Common myeloid progenitor, CD34-positive (primary cell): ENCODE data around the gene DNAJB11.
A peak's percentile ranks its signal among the peaks of the same experiment; 100 is the strongest.
"Not testable (repeated sequence)": the region's sequence is repeated elsewhere in the genome, so short reads cannot be mapped to it uniquely, and the experiment has no call there.

Experiments used
- CTCF ChIA-PET: fragments of 350-600 bp; sonication (Branson Sonifier 250); formaldehyde crosslinking; loops from one replicate; lab custom pipeline; 2021; ENCODE audit warnings: antibody characterized with exemption; lab: Charles Lee
- POLR2A ChIA-PET: fragments of 350-600 bp; sonication (Branson Sonifier 250); formaldehyde crosslinking; loops from one replicate; lab custom pipeline; 2021; ENCODE audit warnings: antibody characterized with exemption; lab: Charles Lee
- DNase-seq, 3 donors: peaks; one replicate each; pipeline versions ENCODE4 v3.0.0 to v3.0.0-alpha.2; 2013
- H3K27ac ChIP-seq, 2 experiments: 1 replicate in 1 of 2; 2 replicates in 1 of 2; pipeline ENCODE4 v1.7.0; 2013; ENCODE audit warnings: inconsistent platforms in 2 of 2, low read length in 2 of 2, mild to moderate bottlenecking in 2 of 2, low read depth in 1 of 2, moderate library complexity in 1 of 2; ENCODE audit not compliant: severe bottlenecking in 2 of 2, insufficient read depth in 1 of 2, poor library complexity in 1 of 2
- H3K27me3 ChIP-seq, 5 experiments: replicated peaks in 2 of 5; 1 replicate in 3 of 5; 2 replicates in 2 of 5; pipeline versions ENCODE4 v1.6.1 to v1.7.0; 2013; ENCODE audit warnings: low read length in 4 of 5, mild to moderate bottlenecking in 2 of 5, moderate library complexity in 2 of 5, inconsistent platforms in 1 of 5; ENCODE audit not compliant: insufficient read depth in 5 of 5, control insufficient read depth in 4 of 5
- H3K36me3 ChIP-seq, 4 experiments: 1 replicate in 2 of 4; 2 replicates in 2 of 4; pipeline versions ENCODE4 v1.6.1 to v1.7.0; 2013; ENCODE audit warnings: low read length in 3 of 4, control low read depth in 1 of 4, mild to moderate bottlenecking in 1 of 4; ENCODE audit not compliant: control insufficient read depth in 4 of 4, insufficient read depth in 4 of 4
- H3K4me1 ChIP-seq, 4 experiments: 1 replicate in 3 of 4; 2 replicates in 1 of 4; pipeline versions ENCODE4 v1.6.1 to v1.7.1; 2013; ENCODE audit warnings: low read length in 3 of 4, mild to moderate bottlenecking in 3 of 4, control low read depth in 1 of 4, inconsistent platforms in 1 of 4, moderate library complexity in 1 of 4; ENCODE audit not compliant: control insufficient read depth in 4 of 4, insufficient read depth in 4 of 4; ENCODE audit errors: control extremely low read depth in 1 of 4
- H3K4me3 ChIP-seq, 7 experiments: 1 replicate in 4 of 7; 2 replicates in 3 of 7; pipeline versions ENCODE4 v1.5.1 to v1.7.0; 2013; ENCODE audit warnings: mild to moderate bottlenecking in 7 of 7, low read length in 6 of 7, moderate library complexity in 6 of 7, inconsistent platforms in 2 of 7, low read depth in 2 of 7, control low read depth in 1 of 7; ENCODE audit not compliant: insufficient read depth in 4 of 7, control insufficient read depth in 1 of 7; ENCODE audit errors: extremely low read depth in 1 of 7
- H3K9me3 ChIP-seq, 5 experiments: 1 replicate in 4 of 5; 2 replicates in 1 of 5; pipeline versions ENCODE4 v1.6.1 to v1.7.1; 2013; ENCODE audit warnings: low read length in 4 of 5, mild to moderate bottlenecking in 2 of 5, inconsistent platforms in 1 of 5, low read depth in 1 of 5, moderate library complexity in 1 of 5; ENCODE audit not compliant: control insufficient read depth in 4 of 5, insufficient read depth in 2 of 5; ENCODE audit errors: control extremely low read depth in 1 of 5
- WGBS: methylation state at CpG from one replicate; pipeline ENCODE4 v1.1.5; 2013; ENCODE audit not compliant: insufficient coverage; 5-methylcytosine and 5-hydroxymethylcytosine counted together

DNAJB11 gene

DNA sequence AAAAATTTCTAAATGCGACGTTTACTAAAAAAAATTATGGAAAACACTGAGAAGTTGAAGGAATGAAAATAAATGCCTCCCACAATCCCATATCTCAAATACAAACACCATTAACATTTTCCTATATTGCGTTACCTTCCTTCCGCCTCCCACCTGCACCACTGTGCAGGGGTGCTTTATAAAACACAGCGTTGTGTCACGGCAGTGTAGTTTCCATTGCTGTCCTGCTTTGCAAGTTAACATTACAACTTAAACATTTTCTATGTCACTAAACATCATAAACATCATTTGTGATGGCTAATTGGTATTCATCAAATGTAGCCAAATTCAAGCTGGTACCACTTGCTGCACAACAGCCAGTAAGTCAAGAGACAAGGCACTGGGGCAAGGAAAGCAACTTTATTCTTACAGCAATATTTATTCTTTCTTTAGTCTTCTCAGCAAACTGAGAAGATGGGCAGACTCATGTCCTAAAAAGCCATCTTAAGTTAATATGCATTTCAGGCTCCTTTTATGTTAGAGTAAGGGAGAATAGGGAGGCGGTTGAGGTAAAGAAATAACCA is 57.4 kb downstream of the DNAJB11 start:
- Histone ChIP-seq H3K27me3 (peaks cover 0 to 6% (median 0%) of the 10 kb centered on the region in 5 experiments), H3K4me3 (no peak overlapping the region), H3K9me3 (no peaks in the 10 kb centered on the region), H3K36me3 (no peaks in the 10 kb centered on the region), H3K4me1 (no peaks in the 10 kb centered on the region), H3K27ac (no peak overlapping the region)
- ChIA-PET CTCF (no interaction called here), POLR2A (no interaction called here)
- DNase-seq = no peak
- 92% methylated on average over 5 of the region's 7 CpGs for WGBS

DNA sequence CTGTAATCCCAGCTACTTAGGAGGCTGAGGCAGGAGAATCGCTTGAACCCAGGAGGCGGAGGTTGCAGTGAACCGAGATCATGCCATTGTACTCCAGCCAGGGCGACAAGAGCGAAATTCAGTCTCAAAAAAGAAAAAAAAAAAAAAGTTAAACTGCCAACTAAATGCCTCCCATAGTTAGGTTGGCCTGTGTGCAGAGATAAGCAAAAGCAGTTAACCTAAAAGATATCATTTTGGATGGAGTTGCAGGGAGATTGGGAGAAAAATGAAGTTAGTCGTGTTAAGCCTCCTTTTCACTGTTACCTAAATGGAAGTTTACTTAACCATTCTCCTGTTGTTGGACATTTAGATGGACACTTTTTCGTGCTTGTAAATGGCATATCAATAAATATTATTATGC is 58.2 kb downstream of the DNAJB11 start:
- no CpG with 5 or more reads among the region's 7 CpGs for WGBS
- CTCF ChIA-PET = no interaction called here
- H3K4me1 ChIP-seq = no peaks in the 10 kb centered on the region

DNA sequence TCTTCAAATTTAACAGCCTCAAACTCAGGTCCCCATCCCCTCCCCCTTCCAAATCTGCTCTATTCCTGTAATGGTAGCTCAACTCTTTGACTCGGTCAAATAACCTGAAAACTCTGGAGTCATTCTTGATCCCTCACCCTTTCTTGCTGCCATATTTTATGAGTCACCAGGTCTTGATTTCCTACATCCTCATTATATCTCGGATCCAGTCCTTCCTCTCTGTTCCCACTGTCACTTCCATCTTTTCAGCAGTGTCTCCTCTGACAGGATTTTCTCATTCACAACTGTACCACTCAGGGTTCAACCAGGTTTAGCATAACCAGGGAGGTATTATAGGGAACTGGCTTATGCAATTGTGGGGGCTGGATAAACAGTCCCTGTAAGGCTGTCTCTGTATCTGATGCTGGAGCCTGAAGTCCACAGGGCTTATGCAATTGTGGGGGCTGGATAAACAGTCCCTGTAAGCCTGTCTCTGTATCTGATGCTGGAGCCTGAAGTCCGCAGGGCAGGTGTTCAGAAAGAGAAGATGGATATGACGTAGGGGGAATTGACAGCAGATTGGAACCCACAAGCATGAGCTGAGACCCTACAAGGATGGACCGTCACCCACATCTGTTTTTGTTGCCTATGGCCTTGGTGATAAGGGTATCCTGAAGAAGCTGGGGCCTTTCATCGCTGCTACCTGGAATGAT is 60.6 kb downstream of the DNAJB11 start:
- no peak for DNase-seq
- ChIA-PET CTCF (interaction anchor here (1.0 kb wide), 1 partner anchor 15 kb away, joined by 4 read pairs; no protein-coding TSS in a partner anchor), POLR2A (interaction anchor here (0.6 kb wide), 1 partner anchor 725 kb away, joined by 3 read pairs; no protein-coding TSS in a partner anchor)
- Histone ChIP-seq H3K9me3 (no peaks in the 10 kb centered on the region), H3K4me3 (no peak overlapping the region), H3K4me1 (no peaks in the 10 kb centered on the region), H3K27me3 (peaks cover 0 to 3% (median 2%) of the 10 kb centered on the region in 5 experiments), H3K36me3 (no peaks in the 10 kb centered on the region), H3K27ac (no peak overlapping the region)
- WGBS = 74% methylated on average over 5 of the region's 6 CpGs

More for the DNA sequence above, 58.2 kb downstream of the DNAJB11 start:
- no peaks in the 10 kb centered on the region for H3K36me3 ChIP-seq
- H3K9me3 ChIP-seq = no peaks in the 10 kb centered on the region
- POLR2A ChIA-PET = no interaction called here
- DNase-seq = peak in 1 of 3 donors; percentile 11
- no peak overlapping the region for H3K4me3 ChIP-seq
- no peak overlapping the region for H3K27ac ChIP-seq
- peaks cover 0 to 6% (median 0%) of the 10 kb centered on the region in 5 experiments for H3K27me3 ChIP-seq

DNA sequence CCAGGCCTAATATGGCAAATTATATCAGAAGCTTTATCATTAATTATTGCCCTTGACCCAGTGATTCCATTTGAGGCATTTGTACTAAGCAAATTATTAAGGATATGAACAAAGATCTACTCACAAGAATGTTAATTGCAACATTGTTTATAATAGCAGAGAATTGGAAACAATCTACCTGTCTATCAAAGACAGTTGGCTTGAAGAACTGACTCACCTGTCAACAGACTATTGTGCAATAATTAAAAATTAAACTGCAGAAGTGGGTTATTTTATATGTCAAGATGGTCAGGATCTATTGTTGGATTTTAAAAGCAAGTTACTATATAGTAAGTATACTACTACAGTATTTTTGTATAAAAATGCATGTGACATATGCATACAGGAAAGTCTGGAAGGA is 63.0 kb downstream of the DNAJB11 start:
- Histone ChIP-seq H3K9me3 (no peaks in the 10 kb centered on the region), H3K27me3 (peaks cover 0 to 4% (median 0%) of the 10 kb centered on the region in 5 experiments), H3K36me3 (no peaks in the 10 kb centered on the region), H3K4me1 (no peaks in the 10 kb centered on the region), H3K4me3 (no peak overlapping the region), H3K27ac (no peak overlapping the region)
- DNase-seq = no peak
- ChIA-PET POLR2A (no interaction called here), CTCF (interaction anchor here (1.7 kb wide), 1 partner anchor 16 kb away, joined by 3 read pairs; no protein-coding TSS in a partner anchor)

DNA sequence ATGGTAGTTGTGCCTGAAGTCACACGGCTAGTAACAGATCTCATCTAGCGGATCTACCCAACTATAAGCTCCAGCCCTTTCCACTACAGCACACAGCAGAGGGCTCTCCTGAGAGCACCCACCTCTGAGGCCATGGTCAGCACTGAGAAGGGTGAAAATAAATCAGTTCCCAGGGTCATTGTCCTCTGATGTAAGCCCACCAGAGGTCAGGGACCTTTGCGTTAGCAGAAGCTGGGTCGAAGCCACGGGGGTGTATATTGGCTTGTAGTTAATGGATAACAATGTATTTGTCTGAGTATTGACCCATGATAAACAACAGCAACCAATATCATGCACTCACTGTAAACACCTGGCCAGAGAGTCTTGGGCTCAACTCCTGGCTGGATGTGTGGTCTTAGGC is 63.7 kb downstream of the DNAJB11 start:
- not testable (repeated sequence) for H3K27me3 ChIP-seq, H3K27ac ChIP-seq, H3K9me3 ChIP-seq, H3K36me3 ChIP-seq, H3K4me3 ChIP-seq, DNase-seq, H3K4me1 ChIP-seq
- WGBS = no CpG with 5 or more reads among the region's 5 CpGs
- ChIA-PET CTCF (interaction anchor here (1.2 to 1.7 kb wide), 2 partner anchors 16 to 19 kb away, joined by 3 to 4 read pairs; no protein-coding TSS in a partner anchor), POLR2A (interaction anchor here (0.6 kb wide), 1 partner anchor 169 kb away, joined by 4 read pairs; no protein-coding TSS in a partner anchor)
